Kidney (tissue), 11 donors: ENCODE measurements around the gene MBD3L4. TPM values are rescaled to one million over a fixed set of nuclear protein-coding genes. Genes with fewer than 3 reads are reported as not detected.
"Not testable (repeated sequence)": the region's sequence is repeated elsewhere in the genome, so short reads cannot be mapped to it uniquely, and the experiment has no call there.

Source experiments
- DNase-seq, 5 donors: peaks; one replicate each; pipeline ENCODE4 v3.0.0-alpha.2; 2013 to 2020
- FAIRE-seq: peaks from 2 replicates; lab custom pipeline; 2012; peaks lifted over from hg19 to GRCh38; lab: Jason Lieb, UNC
- H3K27ac ChIP-seq, 2 donors: one replicate each; pipeline ENCODE4 v1.7.0; 2013; ENCODE audit warnings: low read depth in 2 of 2, low read length in 2 of 2, inconsistent platforms in 1 of 2
- H3K27me3 ChIP-seq: one replicate; pipeline ENCODE4 v1.7.1; 2013; ENCODE audit warnings: low read length, inconsistent platforms; ENCODE audit not compliant: control insufficient read depth, insufficient read depth
- H3K36me3 ChIP-seq, 3 donors: one replicate each; pipeline versions ENCODE4 v1.7.0 to v1.7.1; 2013; ENCODE audit warnings: low read length in 3 of 3, control low read depth in 1 of 3, inconsistent platforms in 1 of 3; ENCODE audit not compliant: insufficient read depth in 3 of 3, control insufficient read depth in 2 of 3
- H3K4me1 ChIP-seq, 3 donors: one replicate each; pipeline versions ENCODE4 v1.7.0 to v1.7.1; 2013; ENCODE audit warnings: low read length in 3 of 3, inconsistent platforms in 1 of 3, low read depth in 1 of 3; ENCODE audit not compliant: control insufficient read depth in 2 of 3, insufficient read depth in 2 of 3
- H3K4me3 ChIP-seq, 3 donors: one replicate each; pipeline versions ENCODE4 v1.7.0 to v1.8.1; 2013; ENCODE audit warnings: low read length in 3 of 3, control low read depth in 1 of 3, inconsistent platforms in 1 of 3
- H3K9ac ChIP-seq, 3 donors: one replicate each; pipeline versions ENCODE4 v1.7.0 to v1.7.1; 2013; ENCODE audit warnings: low read length in 3 of 3, control low read depth in 1 of 3, inconsistent platforms in 1 of 3
- H3K9me3 ChIP-seq, 3 donors: one replicate each; pipeline versions ENCODE4 v1.7.0 to v1.7.1; 2013; ENCODE audit warnings: low read length in 3 of 3, control low read depth in 1 of 3, inconsistent platforms in 1 of 3; ENCODE audit not compliant: control insufficient read depth in 2 of 3, insufficient read depth in 1 of 3
- intact Hi-C: fragments of 100-400 bp; cut with DNase I; formaldehyde crosslinking; loops from one replicate; pipeline ENCODE4 v1.11.1; 2022
- polyA plus RNA-seq: library from polyadenylated mRNA; stranded (reverse); fragments of 350-450 nt; fragmentation: Illumina TruSeq; extraction: RNeasy Lipid Tissue Mini Kit (QIAGEN cat#74804); gene quantifications from one replicate; pipeline ENCODE4 v1.2.3, GENCODE V29; 2014; ENCODE audit warnings: low read depth, low replicate concordance; ENCODE audit not compliant: insufficient read depth
- total RNA-seq: library from RNA; stranded (reverse); fragmentation: NEBNext Ultra II Directional; extraction: Animal tissue kit (Norgen Biotek cat#: 25700); gene quantifications from one replicate; pipeline ENCODE4 v1.2.1, GENCODE V29; 2021
- donor health status: control.
- donor health status: control.
- donor health status: DM: yes; HTN: yes; CAD: no.
- donor health status: Normal renal cell carcinoma (clear cell type).

The MBD3L4 gene
- total and polyA plus RNA-seq, 2 donors from 2014 or later = not detected

GRCh38 chr19:7056371-7056770 lies 16.4 kb upstream of the MBD3L4 start:
- H3K27ac ChIP-seq, DNase-seq, H3K4me3 ChIP-seq, H3K9ac ChIP-seq, FAIRE-seq, H3K9me3 ChIP-seq, H3K36me3 ChIP-seq, H3K4me1 ChIP-seq, H3K27me3 ChIP-seq, intact Hi-C loops: not testable (repeated sequence)

GRCh38 chr19:7055679-7056078 lies 15.7 kb upstream of the MBD3L4 start:
- H3K27me3 ChIP-seq, H3K36me3 ChIP-seq, H3K9ac ChIP-seq, DNase-seq, intact Hi-C loops, FAIRE-seq, H3K9me3 ChIP-seq, H3K27ac ChIP-seq, H3K4me3 ChIP-seq, H3K4me1 ChIP-seq: not testable (repeated sequence)

- H3K4me1 ChIP-seq, H3K9me3 ChIP-seq, H3K27me3 ChIP-seq, DNase-seq, H3K9ac ChIP-seq, H3K36me3 ChIP-seq, H3K4me3 ChIP-seq, intact Hi-C loops, H3K27ac ChIP-seq, FAIRE-seq: not testable (repeated sequence)
Measured at GRCh38 chr19:7054635-7055368, 14.8 kb upstream of the MBD3L4 start.

GRCh38 chr19:7052896-7053295 lies 12.9 kb upstream of the MBD3L4 start:
- H3K27me3 ChIP-seq, H3K9me3 ChIP-seq, intact Hi-C loops, H3K36me3 ChIP-seq, H3K4me3 ChIP-seq, H3K27ac ChIP-seq, H3K4me1 ChIP-seq, FAIRE-seq, H3K9ac ChIP-seq: not testable (repeated sequence)
- DNase-seq = peak in 1 of 5 donors; percentile 17

GRCh38 chr19:7051421-7051820 lies 11.4 kb upstream of the MBD3L4 start:
- H3K36me3 ChIP-seq, intact Hi-C loops, H3K27ac ChIP-seq, H3K9me3 ChIP-seq, H3K9ac ChIP-seq, H3K4me3 ChIP-seq, FAIRE-seq, H3K27me3 ChIP-seq, H3K4me1 ChIP-seq: not testable (repeated sequence)
- peak in 1 of 5 donors; percentile 54 for DNase-seq

- H3K27me3 ChIP-seq, intact Hi-C loops, H3K9ac ChIP-seq, H3K4me1 ChIP-seq, DNase-seq, FAIRE-seq, H3K27ac ChIP-seq, H3K4me3 ChIP-seq, H3K36me3 ChIP-seq, H3K9me3 ChIP-seq: not testable (repeated sequence)
Measured at GRCh38 chr19:7049021-7049420, 9.0 kb upstream of the MBD3L4 start, which contains the start of gene MBD3L2. MBD3L2 (plus strand) TSS chr19:7049321; CDS start chr19:7049374, 53 bp downstream.

- H3K27me3 ChIP-seq, H3K9ac ChIP-seq, intact Hi-C loops, H3K36me3 ChIP-seq, H3K9me3 ChIP-seq, DNase-seq, H3K4me1 ChIP-seq, H3K27ac ChIP-seq, H3K4me3 ChIP-seq, FAIRE-seq: not testable (repeated sequence)
Measured at GRCh38 chr19:7041563-7041962, 1.6 kb upstream of the MBD3L4 start.

- H3K4me3 ChIP-seq, FAIRE-seq, intact Hi-C loops, H3K27ac ChIP-seq, H3K9ac ChIP-seq, H3K36me3 ChIP-seq, H3K4me1 ChIP-seq, DNase-seq, H3K9me3 ChIP-seq, H3K27me3 ChIP-seq: not testable (repeated sequence)
Measured at GRCh38 chr19:7030278-7030677, 9.7 kb downstream of the MBD3L4 start, which contains the start of gene MBD3L5. MBD3L5 (plus strand) TSS chr19:7030578; CDS start chr19:7030612, 34 bp downstream.
